Endothelial cell of umbilical vein (primary cell): ENCODE data around the gene GOLGA2. TPM values are rescaled to one million over a fixed set of nuclear protein-coding genes. Genes with fewer than 3 reads are reported as not detected.
"Not testable (repeated sequence)": the region's sequence is repeated elsewhere in the genome, so short reads cannot be mapped to it uniquely, and the experiment has no call there.

Experiments
- BruUV-seq: library from RNA; stranded (reverse); fragments of 400-500 nt; replicated peaks from 2 replicates; lab custom pipeline; 2021; lab: Mats Ljungman, UMichigan
- CTCF ChIA-PET: fragments of 300-600, 350-600 bp; sonication (Branson Sonifier 250); formaldehyde crosslinking; loops from one replicate; lab custom pipeline; 2021; ENCODE audit warnings: antibody characterized with exemption, inconsistent platforms; lab: Charles Lee
- POLR2A ChIA-PET: fragments of 300-600, 350-600 bp; sonication (Branson Sonifier 250); formaldehyde crosslinking; loops from one replicate; lab custom pipeline; 2021; ENCODE audit warnings: antibody characterized with exemption, inconsistent platforms; lab: Charles Lee
- DNase-seq: peaks from one replicate; pipeline ENCODE4 v3.0.0-alpha.2; 2011; ENCODE audit warnings: low read depth, low spot score
- FAIRE-seq: peaks from 2 replicates; lab custom pipeline; 2011; peaks lifted over from hg19 to GRCh38; lab: Jason Lieb, UNC
- H2AFZ ChIP-seq: 2 replicates; pipeline ENCODE4 v1.6.0; 2012; ENCODE audit warnings: low read depth, low read length, control low read depth, inconsistent platforms
- H3K27ac ChIP-seq: 2 replicates; pipeline ENCODE4 v1.5.1; 2011; ENCODE audit warnings: low read depth, mild to moderate bottlenecking, control low read depth, low read length, moderate library complexity; ENCODE audit not compliant: insufficient read depth
- H3K27me3 ChIP-seq, 2 experiments: 2 replicates each; pipeline versions ENCODE4 v1.6.0 to v1.6.1; 2011; ENCODE audit warnings: low read length in 2 of 2, mixed read lengths in 1 of 2; ENCODE audit not compliant: control insufficient read depth in 2 of 2, insufficient read depth in 2 of 2
- H3K36me3 ChIP-seq, 2 experiments: 2 replicates in 1 of 2; 3 replicates in 1 of 2; pipeline ENCODE4 v1.5.1; 2011; ENCODE audit warnings: low read length in 2 of 2, mild to moderate bottlenecking in 1 of 2, moderate library complexity in 1 of 2; ENCODE audit not compliant: control insufficient read depth in 2 of 2, insufficient read depth in 2 of 2; ENCODE audit errors: extremely low read depth in 1 of 2
- H3K4me1 ChIP-seq: 3 replicates; pipeline ENCODE4 v1.5.1; 2011; ENCODE audit warnings: mild to moderate bottlenecking, low read length; ENCODE audit not compliant: control insufficient read depth, insufficient read depth; ENCODE audit errors: extremely low read depth
- H3K4me2 ChIP-seq: 2 replicates; pipeline ENCODE4 v1.6.1; 2011; ENCODE audit warnings: low read length, control low read depth, mixed read lengths; ENCODE audit not compliant: insufficient read depth
- H3K4me3 ChIP-seq, 3 experiments: fragments of 200-600 bp in 1 of 3; sonication (generic), shearing (Covaris generic) in 1 of 3; replicated peaks in 1 of 3; 2 replicates each; pipeline ENCODE4 v1.5.1; 2011 to 2016; ENCODE audit warnings: control low read depth in 3 of 3, low read length in 3 of 3, mild to moderate bottlenecking in 2 of 3, inconsistent platforms in 1 of 3, low read depth in 1 of 3, moderate library complexity in 1 of 3; ENCODE audit not compliant: insufficient read depth in 1 of 3
- H3K79me2 ChIP-seq: 2 replicates; pipeline ENCODE4 v1.6.0; 2012; ENCODE audit warnings: low read length, inconsistent platforms; ENCODE audit not compliant: control insufficient read depth, insufficient read depth
- H3K9ac ChIP-seq: replicated peaks from 2 replicates; pipeline ENCODE3; 2011; ENCODE audit warnings: low read length, control low read depth; ENCODE audit not compliant: insufficient read depth; ENCODE audit errors: extremely low read depth
- H3K9me1 ChIP-seq: replicated peaks from 3 replicates; pipeline ENCODE4 v1.6.0; 2011; ENCODE audit warnings: mild to moderate bottlenecking, low read length; ENCODE audit not compliant: control insufficient read depth, insufficient read depth; ENCODE audit errors: extremely low read depth
- H3K9me3 ChIP-seq: replicated peaks from 2 replicates; pipeline ENCODE4 v1.5.1; 2012; ENCODE audit warnings: low read length, inconsistent platforms; ENCODE audit not compliant: control insufficient read depth, insufficient read depth
- H4K20me1 ChIP-seq: replicated peaks from 2 replicates; pipeline ENCODE3; 2011; ENCODE audit warnings: mild to moderate bottlenecking, low read length; ENCODE audit not compliant: control insufficient read depth, insufficient read depth; ENCODE audit errors: extremely low read depth
- GATA2 ChIP-seq: IDR thresholded peaks from 2 replicates; pipeline ENCODE4 v1.7.0; 2011; ENCODE audit warnings: low read depth, mild to moderate bottlenecking, moderate library complexity, mixed read lengths, low read length; ENCODE audit not compliant: insufficient read length, insufficient read depth
- JUN ChIP-seq: IDR thresholded peaks from 2 replicates; pipeline ENCODE4 v1.6.1; 2011; ENCODE audit warnings: borderline replicate concordance, low read depth; ENCODE audit not compliant: insufficient read length, insufficient read depth
- POLR2A ChIP-seq: IDR thresholded peaks from 2 replicates; pipeline ENCODE4 v1.6.1; 2012; ENCODE audit warnings: low read depth, mild to moderate bottlenecking, control low read depth, low read length
- POLR2AphosphoS5 ChIP-seq: IDR thresholded peaks from 2 replicates; pipeline ENCODE4 v1.6.1; 2012; ENCODE audit warnings: low read depth, mild to moderate bottlenecking, control low read depth, low read length, moderate library complexity; ENCODE audit not compliant: insufficient read depth
- dilution Hi-C: fragments of 300-500 bp; cut with MboI; formaldehyde crosslinking; loops from one replicate; pipeline ENCODE4 v1.15.0; 2019; ENCODE audit warnings: low sequenced_read_pairs; ENCODE audit not compliant: extremely low pct_ligation_motif_present
- intact Hi-C: fragments of 100-400 bp; cut with micrococcal nuclease; formaldehyde crosslinking; loops from one replicate; pipeline ENCODE4 v1.10.0; 2022
- polyA plus RNA-seq, 4 experiments: library from polyadenylated mRNA; depleted of rRNA in 3 of 4; stranded (reverse) in 3 of 4; unstranded in 1 of 4; fragments of >200 nt; gene quantifications; 2 replicates each; pipeline versions ENCODE4 v1.2.1 to v1.2.3, GENCODE V29; 2011 to 2012; ENCODE audit warnings: missing spikeins in 1 of 4
- total RNA-seq: library from RNA; stranded (reverse); gene quantifications from 2 replicates; pipeline ENCODE4 v1.2.3, GENCODE V29; 2021

The GOLGA2 gene
- total and polyA plus RNA-seq, 2 donors (not counting 3 experiments of a cell fraction or from before 2014, with no cell fraction given) = 52.3 to 114 TPM

- H3K9me3 ChIP-seq, POLR2A ChIA-PET, BruUV-seq, H3K9me1 ChIP-seq, dilution Hi-C loops, H3K36me3 ChIP-seq, H4K20me1 ChIP-seq, H2AFZ ChIP-seq, H3K4me3 ChIP-seq, H3K27me3 ChIP-seq, H3K9ac ChIP-seq: not testable (repeated sequence)
- Histone ChIP-seq H3K79me2 (peaks cover 20% of the 10 kb centered on the region), H3K4me1 (peaks cover 36% of the 10 kb centered on the region), H3K4me2 (peak overlapping the region; percentile 41), H3K27ac (peak overlapping the region; percentile 34)
- CTCF ChIA-PET = interaction anchor here (0.7 to 2.2 kb wide), 3 partner anchors 13 to 16 kb away, joined by 3 to 9 read pairs (median 5); no protein-coding TSS in a partner anchor
- DNase-seq (peak; percentile 77), FAIRE-seq (peak; percentile 95)
- intact Hi-C loops = loop anchor here (1.0 kb wide), 1 partner anchor 43 kb away; the partner anchor contains the start of genes COQ4 and TRUB2
- peak; percentile 85 for TF ChIP-seq GATA2
- peak; percentile 72 for TF ChIP-seq POLR2AphosphoS5
- TF ChIP-seq POLR2A = peak; percentile 60
Observed at GRCh38 chr9:128279088-128280073, 3.6 kb upstream of the GOLGA2 start.

GRCh38 chr9:128276574-128277270 lies 915 bp upstream of the GOLGA2 start:
- Histone ChIP-seq H4K20me1 (no peaks in the 10 kb centered on the region), H2AFZ (peak overlapping the region; percentile 55), H3K27me3 (no peaks in the 10 kb centered on the region), H3K9me3 (no peaks in the 10 kb centered on the region), H3K4me2 (peak overlapping the region; percentile 81), H3K9me1 (no peaks in the 10 kb centered on the region), H3K9ac (peak overlapping the region; percentile 76), H3K36me3 (peaks cover 2 to 8% of the 10 kb centered on the region in 2 experiments), H3K4me3 (peak overlapping the region; percentile 42 to 80 (median 73)), H3K4me1 (peaks cover 27% of the 10 kb centered on the region), H3K27ac (peak overlapping the region; percentile 54), H3K79me2 (peaks cover 27% of the 10 kb centered on the region)
- FAIRE-seq (peak; percentile 76), DNase-seq (peak; percentile 54)
- dilution Hi-C loops = no loop called here
- peak; percentile 79 for TF ChIP-seq POLR2A
- TF ChIP-seq JUN = no peak
- ChIA-PET CTCF (interaction anchor here (0.9 to 1.7 kb wide), 4 partner anchors 27 to 144 kb away, joined by 3 to 6 read pairs (median 4); partner anchors contain the start of gene CERCAM), POLR2A (interaction anchor here (0.5 kb wide), 1 partner anchor 1547 kb away, joined by 7 read pairs; the partner anchor contains the start of gene TOR1A)
- intact Hi-C loops = loop anchor here (1.0 kb wide), 2 partner anchors 19 to 116 kb away; partner anchors contain the start of gene BBLN
- no TSS peak for BruUV-seq
